Measurements from ENCODE around the gene FBLN2. TPM values are rescaled to one million over a fixed set of nuclear protein-coding genes. Genes with fewer than 3 reads are reported as not detected.
"Not testable (repeated sequence)": the region's sequence is repeated elsewhere in the genome, so short reads cannot be mapped to it uniquely, and the experiment has no call there.

The FBLN2 gene
- 131 and 248 TPM in 2 replicates for polyA plus RNA-seq (2011; rRNA removed)
- 52.2 and 74.2 TPM in 2 replicates for polyA minus RNA-seq (2011; rRNA and poly(A)+ RNA removed)

DNA sequence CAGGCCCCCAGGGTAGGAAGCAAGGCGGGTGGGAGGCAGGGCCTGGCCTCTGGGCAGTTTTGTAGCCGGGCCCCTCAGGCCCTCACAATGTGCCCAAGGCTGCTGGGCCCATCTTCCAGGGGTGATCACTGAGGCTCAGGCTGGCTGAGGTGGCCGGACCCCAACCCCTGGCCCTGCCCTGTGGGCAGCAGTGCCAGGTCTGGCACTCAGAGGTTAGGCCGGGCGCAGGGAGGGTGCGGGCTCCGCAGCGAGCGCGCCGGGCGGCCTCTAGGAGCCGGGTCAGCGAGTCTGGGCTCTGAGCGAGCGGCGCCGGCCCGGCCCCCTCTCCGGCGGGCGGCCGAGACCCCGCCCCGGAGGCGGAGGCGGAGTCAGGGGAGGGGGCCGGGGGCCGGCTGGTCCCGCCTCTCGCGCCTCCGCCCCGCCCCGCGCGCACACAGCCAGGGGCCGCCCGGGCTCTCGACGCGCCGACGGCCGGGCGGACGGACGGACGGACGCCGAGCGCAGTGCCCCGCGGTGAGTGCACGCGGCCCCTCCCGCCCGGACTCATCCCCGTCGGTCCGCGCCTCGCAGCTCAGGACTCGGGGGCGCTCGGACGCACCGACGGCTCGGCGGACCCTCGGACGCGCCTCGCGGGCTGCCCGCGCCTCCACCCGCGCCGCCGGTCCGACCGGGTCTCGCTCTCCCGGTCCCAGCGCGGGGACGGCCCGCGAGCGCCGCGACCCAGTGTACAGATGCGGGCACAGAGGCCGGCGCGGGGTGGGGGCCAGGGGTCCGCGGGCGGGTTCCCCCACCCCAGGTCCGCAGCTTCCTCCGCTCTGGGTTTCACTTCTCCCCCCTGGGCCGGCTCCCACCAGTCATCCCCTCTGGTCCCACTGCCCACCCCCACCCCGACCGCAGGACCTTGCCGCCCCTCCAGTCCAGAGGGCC lies at the start of gene FBLN2:
Gene FBLN2, plus strand, starts transcription at position 430 of the 927 bp plus-strand sequence. CDS start 21,231 bp downstream, outside the sequence.
- CTCF ChIA-PET, result interaction anchor here (1.3 to 2.8 kb wide), 3 partner anchors 10 to 102 kb away, joined by 3 to 14 read pairs (median 7); no protein-coding TSS in a partner anchor
- peaks cover 2% of the 10 kb centered on the region for H3K36me3 ChIP-seq (ENCODE audit: control insufficient read depth, insufficient read depth, low read length)
- H3K27me3 ChIP-seq (ENCODE audit: control insufficient read depth, insufficient read depth, low read length), result no peaks in the 10 kb centered on the region
- DNase-seq (ENCODE audit: low read depth), result no peak
- H3K4me3 ChIP-seq (ENCODE audit: low read depth, low read length), result peak within 1 kb of the TSS; percentile 61
- TF ChIP-seq, protein P1, sequence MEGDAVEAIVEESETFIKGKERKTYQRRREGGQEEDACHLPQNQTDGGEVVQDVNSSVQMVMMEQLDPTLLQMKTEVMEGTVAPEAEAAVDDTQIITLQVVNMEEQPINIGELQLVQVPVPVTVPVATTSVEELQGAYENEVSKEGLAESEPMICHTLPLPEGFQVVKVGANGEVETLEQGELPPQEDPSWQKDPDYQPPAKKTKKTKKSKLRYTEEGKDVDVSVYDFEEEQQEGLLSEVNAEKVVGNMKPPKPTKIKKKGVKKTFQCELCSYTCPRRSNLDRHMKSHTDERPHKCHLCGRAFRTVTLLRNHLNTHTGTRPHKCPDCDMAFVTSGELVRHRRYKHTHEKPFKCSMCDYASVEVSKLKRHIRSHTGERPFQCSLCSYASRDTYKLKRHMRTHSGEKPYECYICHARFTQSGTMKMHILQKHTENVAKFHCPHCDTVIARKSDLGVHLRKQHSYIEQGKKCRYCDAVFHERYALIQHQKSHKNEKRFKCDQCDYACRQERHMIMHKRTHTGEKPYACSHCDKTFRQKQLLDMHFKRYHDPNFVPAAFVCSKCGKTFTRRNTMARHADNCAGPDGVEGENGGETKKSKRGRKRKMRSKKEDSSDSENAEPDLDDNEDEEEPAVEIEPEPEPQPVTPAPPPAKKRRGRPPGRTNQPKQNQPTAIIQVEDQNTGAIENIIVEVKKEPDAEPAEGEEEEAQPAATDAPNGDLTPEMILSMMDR (IDR thresholded peaks at IDR 0.05; ENCODE audit: insufficient read depth, low read depth, low read length), result no peak
- POLR2A ChIA-PET, result no interaction called here

DNA sequence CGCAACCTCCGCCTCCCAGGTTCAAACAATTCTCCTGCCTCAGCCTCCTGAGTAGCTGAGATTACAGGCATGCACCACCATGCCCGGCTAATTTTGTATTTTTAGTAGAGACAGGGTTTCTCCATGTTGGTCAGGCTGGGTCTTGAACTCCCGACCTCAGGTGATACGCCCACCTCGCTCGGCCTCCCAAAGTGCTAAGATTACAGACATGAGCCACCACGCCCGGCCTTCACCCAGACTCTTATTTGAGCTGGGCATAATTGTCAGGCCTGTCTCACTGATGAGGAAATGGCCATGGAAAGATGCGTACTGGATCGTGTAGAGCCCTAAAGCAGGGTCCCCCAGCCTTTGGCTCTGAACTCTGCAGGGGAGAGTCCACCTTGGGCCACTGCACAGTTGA lies 49.7 kb upstream of the FBLN2 start:
- not testable (repeated sequence) for H3K36me3 ChIP-seq (ENCODE audit: control insufficient read depth, insufficient read depth, low read length)
- CTCF ChIA-PET, result interaction anchor here (0.6 to 11.9 kb wide), 10 partner anchors 8 to 152 kb away, joined by 3 to 655 read pairs (median 4); no protein-coding TSS in a partner anchor

DNA sequence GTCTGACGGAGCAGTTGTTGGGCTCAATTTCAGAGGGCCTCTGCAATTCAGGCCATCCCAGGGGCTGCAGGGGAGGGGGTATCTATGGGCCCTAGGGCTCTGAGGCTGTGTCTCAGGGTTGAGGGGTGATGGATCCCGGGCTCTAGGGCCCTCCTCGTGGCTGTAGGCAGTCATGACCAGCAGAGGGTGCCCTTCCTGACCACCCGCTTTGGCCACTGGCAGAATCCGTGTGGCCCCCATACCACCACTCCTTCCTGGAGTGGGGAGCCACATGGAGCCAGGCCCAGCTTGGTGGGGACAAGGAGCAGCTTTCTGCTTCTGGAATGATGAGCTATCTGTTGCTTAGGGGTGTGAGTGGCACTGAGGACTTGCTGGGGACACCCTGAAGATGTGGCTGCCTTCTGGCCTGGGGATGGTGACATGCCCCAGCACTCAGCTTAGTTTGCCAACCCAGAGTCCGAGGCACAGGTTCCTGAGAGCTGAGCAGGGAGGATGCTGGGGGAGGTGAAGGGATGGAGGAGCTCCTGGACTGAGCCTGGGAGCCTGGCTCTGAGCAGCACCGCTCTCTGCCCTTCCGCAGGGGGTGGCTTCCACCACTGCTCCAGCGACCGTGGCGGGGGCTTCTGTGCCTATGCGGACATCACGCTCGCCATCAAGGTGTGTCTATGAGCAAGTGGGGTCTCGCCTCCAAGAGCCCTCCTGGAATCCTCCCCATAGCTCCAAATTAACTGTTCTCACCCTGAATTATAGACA lies 48.6 kb upstream of the FBLN2 start:
- ChIA-PET POLR2A (no interaction called here), CTCF (interaction anchor here (0.6 to 11.9 kb wide), 18 partner anchors 9 to 871 kb away, joined by 3 to 655 read pairs (median 4); no protein-coding TSS in a partner anchor)
- Histone ChIP-seq H3K36me3 (ENCODE audit: control insufficient read depth, insufficient read depth, low read length) (peaks cover 1% of the 10 kb centered on the region; the same call in 1 of the 2 replicates), H3K4me3 (ENCODE audit: low read depth, low read length) (no peak overlapping the region), H3K27me3 (ENCODE audit: control insufficient read depth, insufficient read depth, low read length) (no peaks in the 10 kb centered on the region)
- DNase-seq (ENCODE audit: low read depth), result no peak
- TF ChIP-seq, protein P1 (IDR thresholded peaks at IDR 0.05; ENCODE audit: insufficient read depth, low read depth, low read length), result peak; percentile 62

More for the DNA sequence above, 49.7 kb upstream of the FBLN2 start:
- DNase-seq (ENCODE audit: low read depth); POLR2A ChIA-PET; H3K4me3 ChIP-seq (ENCODE audit: low read depth, low read length); H3K27me3 ChIP-seq (ENCODE audit: control insufficient read depth, insufficient read depth, low read length): not testable (repeated sequence)

DNA sequence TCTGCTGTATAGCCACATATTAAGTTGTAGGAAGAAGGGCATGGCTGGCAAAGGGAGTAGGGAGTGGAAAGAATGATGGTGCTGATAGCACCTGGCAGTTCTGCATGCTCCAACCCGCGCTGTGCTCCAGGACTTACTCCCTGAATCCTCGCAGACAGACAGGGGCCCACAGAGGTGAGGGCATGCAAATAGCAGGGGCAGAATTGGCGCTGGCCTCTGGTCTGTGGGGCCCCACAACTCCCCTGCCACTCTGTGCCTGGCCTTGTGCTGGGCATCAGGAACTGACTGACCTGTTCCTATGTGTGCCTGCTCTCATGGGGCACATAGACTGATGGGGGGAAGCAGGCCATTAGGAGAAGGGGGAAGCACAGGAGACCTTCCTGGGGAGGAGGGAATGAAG lies 47.9 kb upstream of the FBLN2 start:
- ChIA-PET CTCF (interaction anchor here (0.8 to 11.9 kb wide), 11 partner anchors 8 to 409 kb away, joined by 3 to 655 read pairs (median 4); no protein-coding TSS in a partner anchor), POLR2A (no interaction called here)
- no peak overlapping the region for H3K4me3 ChIP-seq (ENCODE audit: low read depth, low read length)
- no peaks in the 10 kb centered on the region for H3K27me3 ChIP-seq (ENCODE audit: control insufficient read depth, insufficient read depth, low read length)
- DNase-seq (ENCODE audit: low read depth), result no peak
- H3K36me3 ChIP-seq (ENCODE audit: control insufficient read depth, insufficient read depth, low read length), result peaks cover 1% of the 10 kb centered on the region; the same call in 1 of the 2 replicates
- TF ChIP-seq, protein P1 (IDR thresholded peaks at IDR 0.05; ENCODE audit: insufficient read depth, low read depth, low read length), result no peak

DNA sequence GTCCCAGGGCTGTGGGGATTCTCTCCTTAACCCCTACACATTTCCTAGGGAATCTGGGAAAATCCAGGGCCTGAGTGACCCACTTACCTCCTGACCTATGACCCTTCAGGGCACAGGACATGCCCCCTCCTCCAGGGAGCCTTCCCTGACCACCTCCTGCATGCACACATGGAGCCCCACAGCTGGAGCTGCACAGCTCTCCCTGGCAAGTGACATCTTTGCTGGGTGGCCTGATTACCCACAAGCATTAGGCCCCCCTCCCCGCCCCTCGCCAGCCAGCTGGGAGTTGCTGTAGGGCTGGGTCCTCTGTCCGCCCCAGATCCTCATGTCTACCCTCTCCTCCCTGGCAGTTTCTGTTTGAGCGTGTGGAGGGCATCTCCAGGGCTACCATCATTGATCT lies 47.4 kb upstream of the FBLN2 start:
- no peak for DNase-seq (ENCODE audit: low read depth)
- Histone ChIP-seq H3K27me3 (ENCODE audit: control insufficient read depth, insufficient read depth, low read length) (no peaks in the 10 kb centered on the region), H3K36me3 (ENCODE audit: control insufficient read depth, insufficient read depth, low read length) (peaks cover 1% of the 10 kb centered on the region; the same call in 1 of the 2 replicates), H3K4me3 (ENCODE audit: low read depth, low read length) (no peak overlapping the region)
- ChIA-PET POLR2A (no interaction called here), CTCF (interaction anchor here (1.1 to 11.9 kb wide), 2 partner anchors 50 to 150 kb away, joined by 3 to 655 read pairs; no protein-coding TSS in a partner anchor)
- TF ChIP-seq, protein P1 (IDR thresholded peaks at IDR 0.05; ENCODE audit: insufficient read depth, low read depth, low read length), result no peak
